IPS DF 19.7 (cell line): ENCODE results near the gene PROC.
"Not testable (repeated sequence)": the region's sequence is repeated elsewhere in the genome, so short reads cannot be mapped to it uniquely, and the experiment has no call there.

ENCODE experiments used
- DNase-seq: peaks from one replicate; pipeline ENCODE4 v3.0.0-alpha.2; 2013; ENCODE audit warnings: low read depth, low spot score

The PROC gene

GRCh38 chr2:127394492-127394891 lies 23.7 kb upstream of the PROC start:
- no peak for DNase-seq

- no peak for DNase-seq
Observed at GRCh38 chr2:127397568-127398238, 20.5 kb upstream of the PROC start.

- DNase-seq: no peak
Observed at GRCh38 chr2:127398239-127398590, 20.0 kb upstream of the PROC start.

- no peak for DNase-seq
Observed at GRCh38 chr2:127400533-127400896, 17.7 kb upstream of the PROC start.

GRCh38 chr2:127400897-127401756 lies 17.1 kb upstream of the PROC start:
- DNase-seq: no peak

GRCh38 chr2:127401757-127402695 lies 16.2 kb upstream of the PROC start:
- no peak for DNase-seq

GRCh38 chr2:127403460-127403859 lies 14.8 kb upstream of the PROC start:
- DNase-seq: no peak

- no peak for DNase-seq
Observed at GRCh38 chr2:127404466-127405254, 13.6 kb upstream of the PROC start.

GRCh38 chr2:127405255-127405610 lies 13.0 kb upstream of the PROC start:
- no peak for DNase-seq

GRCh38 chr2:127406454-127406853 lies 11.8 kb upstream of the PROC start:
- DNase-seq: no peak

GRCh38 chr2:127407091-127407490 lies 11.1 kb upstream of the PROC start:
- no peak for DNase-seq

- no peak for DNase-seq
Observed at GRCh38 chr2:127407661-127408003, 10.6 kb upstream of the PROC start.

- no peak for DNase-seq
Observed at GRCh38 chr2:127408004-127408806, 10.0 kb upstream of the PROC start.

- DNase-seq: no peak
Observed at GRCh38 chr2:127408807-127409099, 9.5 kb upstream of the PROC start.

- not testable (repeated sequence) for DNase-seq
Observed at GRCh38 chr2:127409716-127410115, 8.5 kb upstream of the PROC start.

- no peak for DNase-seq
Observed at GRCh38 chr2:127410871-127411652, 7.2 kb upstream of the PROC start.

GRCh38 chr2:127411653-127412369 lies 6.4 kb upstream of the PROC start:
- no peak for DNase-seq

GRCh38 chr2:127413200-127413599 lies 5.0 kb upstream of the PROC start:
- DNase-seq: no peak
